ENCODE results near the gene CDH1.

CDH1 gene

GRCh38 chr16:68772871-68773270 lies 35.8 kb downstream of the CDH1 start:
- TF ChIP-seq CTCF (IDR thresholded peaks at IDR 0.05; ENCODE audit: low read depth, low read length), result no peak
- H3K4me3 ChIP-seq (ENCODE audit: low read depth, low read length), result no peak overlapping the region

- TF ChIP-seq CTCF (IDR thresholded peaks at IDR 0.05; ENCODE audit: low read depth, low read length), result no peak
- H3K4me3 ChIP-seq (ENCODE audit: low read depth, low read length), result no peak overlapping the region
These were observed 38.0 kb downstream of the CDH1 start for GRCh38 chr16:68774982-68775634.

GRCh38 chr16:68776821-68777485 lies 39.9 kb downstream of the CDH1 start:
- TF ChIP-seq CTCF (IDR thresholded peaks at IDR 0.05; ENCODE audit: low read depth, low read length), result no peak

GRCh38 chr16:68778551-68779231 lies 41.6 kb downstream of the CDH1 start:
- no peak overlapping the region for H3K4me3 ChIP-seq (ENCODE audit: low read depth, low read length)
- no peak for TF ChIP-seq CTCF (IDR thresholded peaks at IDR 0.05; ENCODE audit: low read depth, low read length)

More at GRCh38 chr16:68776821-68777485, 39.9 kb downstream of the CDH1 start:
- no peak overlapping the region for H3K4me3 ChIP-seq (ENCODE audit: low read depth, low read length)

- no peak overlapping the region for H3K4me3 ChIP-seq (ENCODE audit: low read depth, low read length)
- TF ChIP-seq CTCF (IDR thresholded peaks at IDR 0.05; ENCODE audit: low read depth, low read length), result no peak
These were observed 42.8 kb downstream of the CDH1 start for GRCh38 chr16:68779891-68780290.

GRCh38 chr16:68781784-68782183 lies 44.7 kb downstream of the CDH1 start:
- H3K4me3 ChIP-seq (ENCODE audit: low read depth, low read length), result no peak overlapping the region
- TF ChIP-seq CTCF (IDR thresholded peaks at IDR 0.05; ENCODE audit: low read depth, low read length), result no peak
